ENCODE data around the gene GPS1.

Gene GPS1

GRCh38 chr17:82081546-82081945 lies 29.8 kb downstream of the GPS1 start:
- no peak for DNase-seq

DNA sequence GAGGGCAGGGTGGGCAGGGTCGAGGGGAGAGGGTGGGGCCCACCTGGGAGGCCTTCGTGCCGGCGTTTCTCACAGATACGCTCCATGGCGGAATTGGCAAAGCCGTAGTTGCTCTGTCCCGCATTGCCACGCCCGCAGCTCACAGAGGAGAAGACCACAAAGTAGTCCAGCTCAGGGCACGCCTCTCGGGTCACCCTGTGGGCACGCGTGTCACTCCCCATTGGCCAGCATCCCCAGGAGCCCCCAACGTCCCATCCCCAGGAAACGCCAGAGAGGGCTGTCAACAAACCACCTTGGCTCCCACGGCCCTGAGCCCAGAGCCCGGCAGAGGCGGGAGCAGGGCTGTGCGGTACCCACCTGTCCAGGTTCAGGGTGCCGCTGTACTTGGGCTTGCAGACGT lies 30.3 kb downstream of the GPS1 start:
- no peak for DNase-seq

DNA sequence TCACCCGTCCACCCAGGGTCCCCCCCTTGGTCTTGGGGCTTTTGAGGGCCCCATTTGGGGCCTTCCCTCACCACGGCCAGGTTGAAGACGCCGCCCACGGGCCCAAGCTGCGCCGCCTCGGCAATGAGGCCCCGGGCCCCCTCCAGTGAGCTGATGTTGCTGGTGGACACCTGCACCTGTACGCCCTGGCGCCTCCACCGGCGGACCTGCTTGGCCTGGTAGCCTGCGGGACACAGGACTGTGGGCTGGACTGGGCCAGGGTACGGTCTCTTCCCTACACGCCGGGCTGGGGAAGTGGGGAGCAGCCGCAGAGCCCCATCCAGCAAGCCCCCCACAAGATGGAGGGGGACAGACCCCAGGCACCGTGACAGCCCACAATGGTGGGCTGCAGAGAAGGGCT lies 30.8 kb downstream of the GPS1 start:
- no peak for DNase-seq

- DNase-seq: no peak
Observed at GRCh38 chr17:82083009-82083408, 31.3 kb downstream of the GPS1 start.

- DNase-seq: no peak
Observed at GRCh38 chr17:82083533-82084359, 32.0 kb downstream of the GPS1 start.

- no peak for DNase-seq
Observed at GRCh38 chr17:82084373-82085030, 32.8 kb downstream of the GPS1 start.

DNA sequence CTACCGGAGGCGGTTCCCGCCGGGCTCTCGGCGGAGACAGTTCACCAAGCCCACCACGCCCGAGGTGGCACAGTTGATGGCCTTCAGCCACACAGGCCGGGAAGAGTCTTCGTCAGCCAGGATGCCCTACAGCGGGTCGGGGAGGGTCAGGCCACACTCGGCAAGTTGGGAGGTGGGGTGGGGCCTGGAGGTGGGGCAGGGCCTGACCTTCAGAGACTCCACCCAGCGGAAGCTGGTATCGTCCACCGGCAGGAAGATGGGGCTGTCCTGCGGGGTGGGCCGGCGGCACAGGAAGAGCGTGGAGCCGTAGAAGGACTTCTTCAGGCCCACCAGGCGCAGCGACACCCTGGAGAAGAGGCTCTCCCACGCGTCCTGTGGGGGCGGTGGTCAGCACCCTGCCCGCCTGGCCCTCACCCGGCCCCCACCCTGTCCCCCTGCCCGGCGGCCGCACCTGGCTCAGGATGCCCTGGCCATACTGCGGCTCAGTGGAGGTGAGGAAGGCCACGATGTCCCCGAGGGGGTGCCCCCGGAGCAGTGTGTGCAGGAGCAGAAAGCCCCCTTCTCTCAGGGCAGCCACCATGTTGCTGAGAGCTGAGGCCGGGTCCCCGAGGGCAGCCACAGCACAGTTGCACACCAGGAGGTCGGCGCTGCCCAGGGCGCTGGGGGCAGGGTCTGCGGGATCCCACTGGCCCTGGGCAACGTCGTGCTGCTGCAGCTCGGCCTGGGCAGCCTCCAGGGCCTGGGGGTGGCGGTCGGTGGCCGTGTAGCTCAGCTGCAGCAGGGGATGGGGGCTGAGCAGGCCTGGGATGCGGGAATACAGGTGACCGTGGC lies 33.5 kb downstream of the GPS1 start:
- no peak for DNase-seq

DNA sequence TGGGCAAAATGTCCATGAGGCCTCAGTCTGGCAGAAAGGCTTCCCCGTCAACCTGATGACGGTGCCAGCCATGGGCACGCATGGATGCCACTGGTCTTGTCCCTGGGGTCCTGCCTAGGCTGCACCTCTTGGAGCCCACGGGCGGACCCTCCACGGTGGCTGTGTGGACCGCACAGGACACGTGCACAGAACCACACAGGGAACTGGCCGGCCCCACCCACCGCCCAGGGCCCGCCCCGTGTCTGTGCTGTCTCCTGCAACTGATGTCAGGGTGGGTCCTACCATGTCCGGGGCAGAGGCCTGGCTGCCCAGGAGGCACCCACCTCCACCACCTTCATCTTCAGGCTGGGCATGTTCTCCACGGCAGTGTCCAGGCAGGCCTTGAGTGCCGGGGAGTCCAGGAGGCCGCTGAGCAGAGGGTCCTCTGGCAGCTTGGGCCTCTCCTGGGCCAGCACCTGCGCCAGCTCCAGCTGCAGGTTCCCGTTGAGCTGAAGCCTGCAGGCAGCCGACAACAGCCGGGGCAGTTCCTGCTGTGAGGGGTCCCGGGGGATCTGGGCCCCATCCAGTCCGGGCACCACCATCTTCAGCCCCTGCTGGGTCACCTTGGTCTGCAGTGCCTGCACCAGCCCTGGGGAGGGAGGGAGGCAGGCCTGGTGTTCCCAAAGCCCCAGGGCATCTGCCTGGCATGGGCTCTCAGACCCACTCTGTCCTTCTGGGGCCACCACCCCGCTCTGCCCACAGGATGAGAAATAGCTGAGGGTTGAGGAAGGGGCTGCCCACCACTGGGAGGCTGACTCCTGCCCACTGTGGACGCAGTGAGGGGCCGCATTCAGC lies 34.5 kb downstream of the GPS1 start:
- DNase-seq: no peak

- no peak for DNase-seq
Observed at GRCh38 chr17:82086941-82087906, 35.5 kb downstream of the GPS1 start.

DNA sequence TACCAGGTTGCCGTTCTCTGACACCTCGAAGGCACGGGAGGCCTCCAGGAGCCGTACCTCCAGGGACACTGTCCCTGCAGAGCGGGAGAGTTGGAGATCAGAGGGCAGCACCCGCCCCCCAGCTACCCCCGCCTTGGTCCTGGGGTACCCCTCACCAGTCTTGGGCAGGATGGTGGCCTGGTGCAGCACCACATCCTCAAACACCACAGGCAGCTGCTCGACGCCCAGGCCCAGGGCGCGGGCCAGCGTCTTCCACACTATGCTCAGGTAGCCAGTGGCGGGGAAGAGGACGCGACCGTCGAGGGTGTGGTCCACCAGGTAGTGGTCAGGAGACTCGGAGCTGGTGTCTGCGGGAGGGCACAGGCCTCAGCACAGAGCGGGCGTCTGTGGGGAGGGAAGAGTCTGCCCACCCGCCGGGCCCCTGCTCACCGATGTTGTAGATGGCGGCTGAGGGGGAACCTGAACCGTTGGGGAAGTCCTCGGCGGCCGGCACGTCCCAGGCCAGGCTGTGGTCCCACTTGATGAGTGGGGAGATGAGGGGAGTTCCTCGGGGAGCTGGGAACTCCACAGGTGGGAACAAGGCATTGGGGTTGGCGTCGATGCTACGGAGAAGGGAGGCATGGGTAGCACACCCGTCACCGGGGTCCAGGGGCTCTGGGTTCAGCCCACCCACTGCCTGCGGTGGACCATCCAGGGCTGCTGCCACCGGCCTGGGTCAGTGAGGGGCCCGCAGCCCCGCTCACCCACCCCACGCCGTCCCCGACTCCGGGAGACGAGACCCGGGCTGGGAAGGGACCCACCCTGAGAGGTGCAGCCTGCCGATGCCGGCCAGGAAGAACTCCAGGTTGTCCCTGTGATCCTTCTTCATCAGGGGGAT lies 36.5 kb downstream of the GPS1 start:
- no peak for DNase-seq

DNA sequence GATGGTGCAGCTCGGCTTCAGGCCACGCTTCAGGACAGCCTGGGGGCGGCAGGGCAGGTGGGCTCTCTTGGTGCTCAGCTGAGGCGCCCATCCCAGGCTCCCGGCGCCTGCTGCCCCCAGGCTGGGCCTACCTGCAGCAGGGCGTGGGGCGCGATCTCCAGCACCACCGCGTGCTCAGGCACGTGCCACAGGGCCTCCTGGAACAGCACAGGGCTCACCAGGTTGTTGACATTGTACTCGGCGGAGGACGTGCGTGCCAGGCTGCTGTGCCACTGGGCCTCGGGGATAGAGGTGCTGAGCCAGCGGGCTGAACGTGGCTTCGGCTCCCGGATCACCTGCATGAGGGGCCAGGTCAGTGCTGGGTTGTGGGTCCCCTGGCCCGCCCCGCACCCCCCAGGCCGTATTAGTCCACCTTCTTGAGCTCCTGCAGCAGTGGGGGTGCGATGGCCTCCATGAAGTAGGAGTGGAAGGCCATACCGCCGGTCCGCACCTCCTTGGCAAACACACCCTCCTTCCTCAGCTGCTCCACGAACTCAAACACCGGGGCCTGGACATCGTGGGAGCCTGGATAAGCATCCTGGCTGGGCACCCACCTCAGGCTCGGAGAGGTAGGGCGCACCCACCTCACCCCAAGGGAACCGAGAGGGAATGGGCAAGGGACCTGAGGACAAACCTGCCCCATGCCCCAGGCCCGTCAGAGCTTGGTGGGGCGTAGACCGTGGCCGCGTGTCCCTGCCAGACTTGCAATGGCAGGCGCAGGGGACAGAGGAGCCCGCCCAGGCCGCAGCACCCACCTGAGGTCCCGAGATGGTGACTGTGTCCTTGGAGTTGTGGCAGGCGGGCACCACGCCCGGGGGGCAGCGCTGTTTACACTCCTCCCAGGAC lies 37.4 kb downstream of the GPS1 start:
- DNase-seq: no peak

DNA sequence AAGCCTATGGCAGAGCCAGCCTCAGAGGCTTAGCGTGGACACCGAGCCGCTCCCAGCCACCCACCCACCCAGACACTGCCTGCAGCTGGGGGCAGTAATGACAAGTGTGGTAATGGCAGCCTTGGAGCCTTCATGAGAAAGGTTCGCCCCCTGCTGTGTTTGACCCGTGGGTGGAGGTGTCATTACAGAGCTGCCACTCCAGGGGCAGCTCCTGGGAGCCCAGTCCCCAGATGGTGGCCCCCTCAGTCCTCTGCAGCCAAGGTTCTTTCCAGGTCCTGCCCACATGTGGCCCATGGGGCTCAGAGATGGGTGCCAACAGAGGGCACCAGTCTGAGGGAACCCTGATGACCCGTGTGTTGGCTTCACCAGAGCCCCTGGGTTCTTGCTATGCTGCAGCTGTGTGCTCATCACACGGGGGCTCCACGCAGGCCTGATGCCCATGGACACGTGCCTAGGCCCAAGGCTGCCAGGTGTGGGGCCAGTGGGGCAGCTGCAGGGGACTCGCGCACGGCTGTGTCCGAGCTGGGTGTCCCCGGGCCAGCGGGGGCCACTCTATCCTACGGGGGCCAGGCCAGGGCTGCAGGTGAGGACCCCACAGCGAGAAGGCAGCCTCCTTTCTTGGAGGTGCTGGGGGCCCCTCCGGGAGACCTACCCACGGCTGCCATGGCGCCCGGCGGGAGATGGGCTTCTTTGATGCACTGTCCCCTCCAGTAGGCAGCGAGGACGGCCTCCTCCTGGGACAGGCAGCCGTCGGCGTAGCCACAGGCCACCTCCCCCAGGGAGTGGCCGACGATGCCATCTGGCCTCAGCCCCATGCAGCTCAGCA lies 38.2 kb downstream of the GPS1 start:
- DNase-seq: no peak

- no peak for DNase-seq
Observed at GRCh38 chr17:82090549-82091263, 39.0 kb downstream of the GPS1 start.

- no peak for DNase-seq
Observed at GRCh38 chr17:82091264-82092066, 39.8 kb downstream of the GPS1 start.

DNA sequence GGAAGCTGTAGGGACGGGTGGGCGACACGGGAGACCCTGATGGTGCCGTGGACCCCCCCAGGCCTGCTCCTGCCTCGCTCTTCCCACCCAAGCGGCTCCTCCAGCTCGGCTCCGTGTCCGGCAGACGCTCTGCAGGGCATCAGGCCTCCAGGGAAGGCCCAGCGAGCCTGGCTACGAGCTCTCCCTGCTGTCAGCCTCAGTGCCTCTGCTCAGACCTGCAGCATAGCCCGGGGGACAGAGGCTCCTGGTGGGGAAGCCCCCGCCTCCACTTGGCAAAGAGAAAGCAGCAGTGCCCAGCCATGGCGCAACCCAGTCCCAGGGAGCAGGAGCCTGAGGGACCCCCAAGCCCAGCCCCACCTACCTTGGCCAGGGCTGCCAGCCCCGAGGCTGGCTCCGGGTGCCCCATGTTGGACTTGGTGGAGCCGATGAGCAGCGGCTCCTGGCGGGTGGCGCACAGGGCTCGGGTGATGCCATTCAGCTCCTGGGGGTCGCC lies 40.4 kb downstream of the GPS1 start:
- no peak for DNase-seq

DNA sequence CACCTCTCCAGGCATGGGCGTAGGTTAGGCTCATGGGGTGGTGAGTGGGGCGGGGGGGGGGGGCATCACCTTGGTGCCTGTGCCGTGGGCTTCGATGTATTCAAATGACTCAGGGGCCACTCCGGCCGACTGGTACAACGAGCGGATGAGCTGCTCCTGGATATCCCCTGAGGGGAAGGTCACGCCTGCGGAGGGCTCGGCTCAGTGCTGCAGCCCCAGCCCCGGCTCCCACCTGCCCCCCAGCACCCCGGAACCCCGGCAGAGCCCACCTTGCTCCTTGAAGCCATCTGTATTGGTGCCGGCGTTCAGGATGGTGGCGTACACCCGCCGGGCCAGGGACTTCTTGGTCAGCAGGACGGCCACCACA lies 40.9 kb downstream of the GPS1 start:
- no peak for DNase-seq
